HG03103 (cell line): ENCODE results near the gene FKBP14.

Experiments
- ATAC-seq: cut with Tn5 transposase; IDR thresholded peaks from one replicate; pipeline ENCODE4 v1.9.1; 2021; ENCODE audit warnings: low read depth; ENCODE audit not compliant: unreplicated experiment

FKBP14 gene

DNA sequence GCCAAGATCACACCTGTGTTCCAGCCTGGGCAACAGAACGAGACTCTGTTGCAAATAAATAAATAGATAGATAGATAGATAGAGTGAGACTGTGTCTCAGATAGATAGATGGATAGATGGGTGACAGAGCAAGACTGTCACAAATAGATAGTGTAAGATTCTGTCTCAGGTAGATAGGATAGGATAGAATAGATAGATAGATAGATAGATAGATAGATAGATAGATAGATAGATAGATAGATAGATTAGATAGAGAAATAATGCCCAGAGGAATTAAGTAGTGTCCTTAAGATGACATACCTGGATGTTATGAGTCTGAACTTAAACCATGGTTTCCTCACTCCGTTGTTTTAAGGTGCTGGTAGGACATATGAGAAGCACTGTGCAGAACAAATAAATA lies 9.7 kb upstream of the FKBP14 start:
- ATAC-seq: no peak

- ATAC-seq: no peak
Measured at GRCh38 chr7:30034501-30034900, 8.0 kb upstream of the FKBP14 start.

DNA sequence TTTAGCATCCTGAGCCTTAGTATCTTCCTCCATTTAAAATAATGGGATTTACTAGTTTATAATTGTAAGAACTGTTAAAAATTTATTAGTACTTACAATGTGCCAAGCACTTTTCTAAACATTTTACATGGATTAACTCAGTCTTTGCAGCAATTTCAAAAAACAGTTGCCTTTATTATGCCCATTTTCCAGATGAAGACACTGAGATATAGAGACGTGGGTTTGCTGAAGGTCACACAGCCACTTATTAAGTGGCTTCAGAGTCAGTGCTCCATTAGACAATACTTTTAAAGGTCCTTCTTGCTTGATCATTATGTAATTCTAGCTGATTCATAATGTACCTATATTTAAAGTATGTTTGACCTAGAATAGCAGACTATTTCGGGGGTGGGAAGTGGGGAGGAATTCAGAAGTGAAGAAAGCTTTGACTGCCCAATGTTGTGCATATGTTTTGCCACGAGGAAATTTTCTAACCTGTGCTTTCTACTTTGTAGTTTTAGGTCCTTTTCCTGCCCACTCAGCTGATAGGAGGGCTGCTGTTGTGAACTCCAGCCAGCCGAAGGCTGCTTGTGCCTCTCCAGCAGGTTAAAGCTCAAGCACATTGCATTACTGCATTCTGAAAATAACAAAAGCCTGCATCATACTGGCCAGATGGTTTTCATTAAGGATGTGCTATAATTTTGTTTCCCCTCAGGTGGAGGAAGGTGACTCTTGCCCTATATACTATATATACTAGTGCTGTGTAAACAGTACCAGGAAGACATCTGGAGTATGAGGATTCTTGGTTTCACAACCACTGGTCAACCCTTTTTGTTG lies 6.0 kb upstream of the FKBP14 start:
- ATAC-seq: no peak

- ATAC-seq: no peak
Measured at GRCh38 chr7:30029696-30030095, 3.2 kb upstream of the FKBP14 start.

DNA sequence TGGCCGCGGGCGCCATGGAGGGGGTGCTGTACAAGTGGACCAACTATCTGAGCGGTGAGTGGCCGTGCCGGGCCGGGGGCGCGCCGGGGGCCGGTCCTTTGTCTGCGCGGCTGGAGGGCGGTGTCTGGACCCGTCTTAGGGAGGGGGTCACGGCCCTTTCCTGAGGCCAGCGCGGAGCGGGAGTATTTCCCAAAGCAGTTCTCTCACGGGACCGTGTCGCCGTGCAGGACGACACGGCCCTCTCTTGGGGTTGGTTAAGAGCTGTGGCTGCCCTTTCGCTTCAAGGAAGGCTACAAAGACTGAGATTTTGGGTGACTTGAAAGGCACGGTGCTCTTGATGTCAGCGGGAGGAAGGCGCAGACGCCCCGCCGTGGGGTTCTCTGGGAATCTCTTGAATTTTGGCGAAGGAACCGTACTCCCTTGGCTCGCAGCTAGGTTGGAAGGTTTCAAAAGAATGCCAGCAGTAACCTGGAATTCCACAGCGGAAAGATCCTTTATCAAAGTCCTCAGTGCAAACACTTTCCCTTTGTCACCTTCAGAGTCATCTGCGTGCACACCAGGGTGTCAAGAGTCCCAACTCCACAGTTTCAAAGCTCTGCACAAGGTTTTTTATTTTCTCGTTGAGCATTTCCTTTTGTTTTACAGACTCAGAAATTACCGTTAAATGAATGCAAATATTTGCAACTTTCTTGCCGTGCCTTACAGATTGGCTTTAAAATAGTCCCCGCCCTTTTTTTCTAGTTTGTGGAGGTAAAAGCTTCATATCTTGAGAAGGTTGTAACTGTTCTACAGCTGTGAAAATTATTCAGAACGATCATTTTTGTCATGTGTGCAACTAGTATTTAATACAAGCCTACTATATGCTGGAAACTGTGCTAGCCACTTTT lies 2.5 kb upstream of the FKBP14 start:
- peak; percentile 17 for ATAC-seq

- ATAC-seq: peak; percentile 43
Measured at GRCh38 chr7:30028216-30028748, 1.8 kb upstream of the FKBP14 start, which contains the start of gene PLEKHA8. TSS of gene PLEKHA8 (plus strand) at chr7:30028412. CDS start at chr7:30028763, 351 bp downstream.

DNA sequence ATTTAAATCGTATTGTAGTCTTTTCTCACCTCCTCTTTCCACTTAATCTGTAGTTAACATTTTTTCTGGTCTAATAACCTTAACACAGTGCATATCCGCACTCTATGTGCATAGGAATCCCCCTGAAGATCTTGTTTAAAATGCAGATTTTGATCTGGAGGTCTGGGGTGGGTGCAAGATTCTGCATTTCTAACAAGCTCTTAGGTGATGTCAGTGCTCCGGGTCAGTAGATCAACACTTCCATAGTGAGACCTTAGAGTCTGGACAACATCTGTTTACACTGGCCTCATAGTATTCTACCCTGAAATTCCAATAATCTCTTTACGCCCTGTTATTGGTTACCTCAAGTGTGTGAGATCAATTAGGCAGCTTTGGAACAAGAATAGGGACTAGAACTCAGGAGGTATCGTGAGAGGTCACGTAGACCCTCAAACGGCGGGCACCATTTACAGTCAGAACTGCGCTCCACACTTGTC lies 1.3 kb upstream of the FKBP14 start:
- ATAC-seq: peak; percentile 0

DNA sequence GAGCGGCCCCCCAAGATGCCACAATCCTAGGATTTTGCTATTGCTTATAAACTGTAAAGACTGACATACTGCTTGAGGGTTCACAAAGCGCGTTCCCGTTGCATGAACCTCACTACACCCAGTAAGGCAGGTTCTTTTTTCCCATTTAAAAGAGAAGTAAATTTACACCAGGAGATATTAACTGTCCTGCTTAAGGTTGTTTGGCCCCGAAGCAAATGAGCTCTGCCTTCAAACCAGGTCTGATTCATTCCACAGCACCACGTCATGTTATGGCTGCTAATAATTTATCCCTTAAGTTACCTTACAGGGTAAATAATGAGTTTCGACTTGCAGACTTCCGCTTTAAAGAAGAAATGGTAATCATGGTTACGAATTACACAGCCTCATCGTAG lies 559 bp upstream of the FKBP14 start:
- no peak for ATAC-seq

DNA sequence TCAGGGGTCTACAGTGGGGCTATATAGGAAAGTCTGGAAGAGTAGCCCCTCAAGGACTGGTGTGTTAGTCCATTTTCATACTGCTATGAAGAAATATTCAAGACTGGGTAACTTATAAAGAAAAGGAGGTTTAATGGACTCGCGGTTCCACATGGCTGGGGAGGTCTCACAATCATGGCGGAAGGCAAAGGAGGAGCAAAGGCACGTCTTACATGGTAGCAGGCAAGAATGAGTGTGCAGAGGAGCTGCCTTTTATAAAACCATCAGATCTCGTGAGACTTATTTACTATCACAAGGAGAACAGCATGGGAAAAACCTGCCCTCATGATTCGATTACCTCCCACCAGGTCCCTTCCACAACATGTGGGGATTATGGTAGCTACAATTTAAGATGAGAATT lies 3.0 kb downstream of the FKBP14 start:
- ATAC-seq: no peak

- no peak for ATAC-seq
Measured at GRCh38 chr7:30022991-30023390, 3.5 kb downstream of the FKBP14 start.

GRCh38 chr7:30020535-30020934 lies 6.0 kb downstream of the FKBP14 start:
- no peak for ATAC-seq

DNA sequence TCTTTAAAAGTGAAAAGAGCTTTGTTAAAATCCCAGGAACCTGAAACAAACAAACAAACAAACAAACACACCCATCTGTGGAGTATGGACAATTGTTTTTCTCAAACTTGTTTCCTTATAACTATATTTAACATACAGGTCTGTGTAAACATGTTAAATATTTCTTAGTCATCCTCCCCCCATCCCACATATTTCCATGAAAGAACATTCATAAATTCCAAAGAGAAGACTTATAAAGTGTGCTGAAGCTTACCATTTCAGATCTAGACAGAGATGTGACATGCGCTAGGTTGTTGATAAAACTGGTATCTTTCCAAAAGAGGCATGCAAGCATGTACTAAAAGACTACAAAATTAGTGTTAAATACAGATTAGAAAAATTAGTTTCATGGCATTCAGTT lies 6.5 kb downstream of the FKBP14 start:
- ATAC-seq: no peak

- no peak for ATAC-seq
Measured at GRCh38 chr7:30019387-30019786, 7.1 kb downstream of the FKBP14 start.

- no peak for ATAC-seq
Measured at GRCh38 chr7:30018451-30018850, 8.1 kb downstream of the FKBP14 start.

DNA sequence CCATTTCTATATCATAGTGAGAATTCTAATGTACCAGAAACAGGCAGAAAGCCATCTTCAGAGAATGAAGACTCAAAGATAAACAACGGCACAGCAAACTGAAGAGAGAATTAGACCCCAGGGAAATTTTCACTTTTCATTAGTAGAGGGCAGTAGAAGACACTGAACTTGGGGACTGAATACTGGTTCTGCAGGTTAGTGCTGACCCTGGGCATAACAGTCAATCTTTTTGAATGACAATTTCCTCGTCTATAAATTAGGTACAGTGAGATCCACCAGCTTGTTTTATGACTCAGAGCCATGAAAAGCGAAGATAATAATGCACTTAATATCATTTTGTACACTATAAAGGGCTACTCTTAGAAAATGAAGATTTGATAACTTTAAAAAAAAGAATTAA lies 13.7 kb downstream of the FKBP14 start:
- ATAC-seq: no peak

DNA sequence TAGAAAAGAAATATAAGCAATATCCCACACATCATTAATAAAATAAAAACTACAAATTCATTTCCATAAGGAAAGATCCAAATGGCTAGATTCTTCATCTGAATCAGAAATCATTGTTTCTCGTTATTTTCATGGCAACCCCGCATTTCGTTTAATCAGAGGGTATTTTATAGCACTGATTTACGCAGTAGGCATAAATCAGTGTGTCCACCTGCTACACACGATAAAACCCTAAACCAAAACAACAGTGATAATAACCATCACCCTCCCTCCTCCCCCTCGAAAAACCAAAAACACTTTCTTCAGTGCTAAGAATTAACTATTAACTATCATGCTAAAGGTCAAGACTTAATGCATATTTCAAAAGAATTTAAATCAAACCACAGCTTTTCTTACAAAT lies 16.5 kb downstream of the FKBP14 start:
- ATAC-seq: no peak

DNA sequence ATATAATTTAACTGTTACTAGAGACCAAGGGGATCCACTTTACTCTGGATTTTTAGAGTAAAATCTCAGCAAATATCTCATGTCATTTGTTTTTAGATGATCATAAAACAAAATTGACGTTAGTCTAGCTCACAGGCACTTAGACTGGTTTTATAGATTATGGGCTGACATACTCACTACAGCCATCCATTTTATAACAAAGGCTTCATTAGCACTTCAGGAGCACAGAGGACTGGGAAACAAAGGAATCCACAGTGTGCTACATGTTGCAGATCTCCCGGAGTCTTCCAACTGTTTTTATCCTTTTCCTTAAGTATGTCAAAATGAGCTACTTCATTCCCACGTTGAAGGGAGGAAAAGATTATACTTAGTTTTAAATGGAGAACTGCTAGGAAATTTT lies 21.0 kb downstream of the FKBP14 start:
- no peak for ATAC-seq

DNA sequence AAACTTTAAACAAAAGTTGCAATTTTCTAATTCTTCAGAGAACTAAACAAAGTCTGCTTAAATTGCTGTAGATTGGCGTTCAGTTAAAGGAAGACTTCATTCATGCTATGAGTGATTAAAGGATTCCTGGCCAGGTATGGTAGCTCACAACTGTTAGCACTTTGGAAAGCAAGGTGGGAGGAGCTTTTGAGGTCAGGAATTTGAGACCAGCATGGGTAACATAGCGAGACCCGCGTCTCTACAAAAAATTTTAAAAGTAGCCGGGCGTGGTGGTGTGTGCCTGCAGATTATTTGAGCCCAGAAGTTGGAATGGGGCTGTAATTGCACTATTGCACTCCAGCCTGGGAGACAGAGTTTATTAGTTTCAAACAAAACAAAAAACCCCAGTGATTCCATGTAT lies 23.4 kb downstream of the FKBP14 start:
- no peak for ATAC-seq

- ATAC-seq: no peak
Measured at GRCh38 chr7:30001998-30002397, 24.5 kb downstream of the FKBP14 start.

DNA sequence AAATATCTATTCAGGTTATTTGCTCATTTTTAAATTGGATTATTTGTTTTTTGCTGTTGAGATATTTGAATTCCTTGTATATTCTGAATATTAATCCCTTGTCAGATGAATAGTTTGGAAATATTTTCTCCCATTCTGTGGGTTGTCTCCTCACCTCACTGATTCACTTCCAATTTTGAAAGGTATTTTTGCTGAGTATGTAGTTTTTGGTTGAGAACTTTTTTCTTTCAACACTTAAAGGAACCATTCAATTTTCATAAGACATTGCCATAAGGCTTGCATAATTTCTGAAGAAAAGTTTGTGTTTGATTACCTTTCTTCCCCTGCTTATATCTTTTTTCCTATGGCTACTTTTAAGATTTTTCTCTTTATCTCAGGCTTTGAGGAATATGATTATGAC lies 28.0 kb downstream of the FKBP14 start:
- no peak for ATAC-seq

GRCh38 chr7:29996321-29996720 lies 30.2 kb downstream of the FKBP14 start:
- ATAC-seq: no peak
